ENCODE results near the gene HECW1.

Gene HECW1

DNA sequence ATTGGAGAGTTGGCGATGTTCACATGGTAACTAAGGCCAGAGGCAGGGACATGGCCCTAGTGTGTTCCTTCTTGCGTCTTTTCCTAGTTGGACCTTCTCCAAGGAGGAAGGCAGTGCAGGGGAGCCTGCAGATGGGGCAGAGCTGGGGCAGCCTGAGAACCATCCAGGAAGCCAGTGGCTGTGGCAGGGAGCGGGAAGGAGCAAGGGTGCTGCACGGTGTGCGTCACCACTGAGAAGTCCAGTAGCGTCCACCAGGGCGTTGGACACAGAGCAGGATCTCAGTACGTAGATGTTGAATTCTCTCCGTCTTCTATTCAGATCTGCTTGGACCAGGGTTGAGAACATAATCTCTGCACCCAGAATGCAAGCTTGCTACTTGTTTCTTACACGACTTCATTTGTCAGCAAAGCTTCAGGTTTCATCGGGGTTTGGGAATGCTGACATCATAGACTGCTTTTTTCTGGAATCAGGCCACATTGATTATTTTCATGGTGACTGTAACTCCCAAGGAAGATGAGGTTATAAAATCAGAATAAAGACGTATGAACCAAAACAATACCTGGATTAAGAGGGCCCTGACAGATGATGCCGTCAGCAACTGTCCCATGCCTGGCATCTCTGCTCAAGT is 130.3 kb downstream of the HECW1 start:
- TF ChIP-seq BACH2 (CRISPR knock-in tag; IDR thresholded peaks at IDR 0.05; ENCODE audit: borderline replicate concordance), result no peak
- no peak for TF ChIP-seq PPARA (CRISPR knock-in tag; IDR thresholded peaks at IDR 0.05; ENCODE audit: borderline replicate concordance)
- no peak for TF ChIP-seq ZFP30 (CRISPR knock-in tag; IDR thresholded peaks at IDR 0.05)
- no peak for TF ChIP-seq TOX (CRISPR knock-in tag; IDR thresholded peaks at IDR 0.05; ENCODE audit: borderline replicate concordance)
- TF ChIP-seq SNAI2 (CRISPR knock-in tag; IDR thresholded peaks at IDR 0.05), result no peak
- ATAC-seq, result no peak

DNA sequence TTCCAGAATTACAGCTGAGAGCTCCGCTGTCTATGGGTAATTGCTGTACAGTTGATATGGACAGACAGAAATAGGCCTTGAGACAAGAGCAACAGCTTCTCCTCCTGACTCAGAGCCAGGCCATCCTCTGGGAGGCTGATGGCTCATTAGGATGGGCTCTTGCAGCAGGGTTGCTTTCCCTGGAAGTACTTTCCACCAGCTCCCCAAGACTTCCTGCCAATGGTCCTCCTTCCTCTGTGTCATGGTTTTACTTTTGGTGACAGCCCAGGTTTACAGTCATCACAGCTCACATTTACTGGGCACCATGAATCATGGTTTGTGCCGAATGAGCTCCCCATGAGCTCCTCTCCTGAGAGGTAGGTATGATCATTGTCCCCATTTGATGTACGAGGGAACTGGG is 131.8 kb downstream of the HECW1 start:
- TF ChIP-seq TCF4 (CRISPR knock-in tag; IDR thresholded peaks at IDR 0.05; ENCODE audit: borderline replicate concordance) (no peak), ZC3H10 (CRISPR knock-in tag; IDR thresholded peaks at IDR 0.05) (no peak), ZFP3 (CRISPR knock-in tag; IDR thresholded peaks at IDR 0.05) (no peak), BACH2 (CRISPR knock-in tag; IDR thresholded peaks at IDR 0.05; ENCODE audit: borderline replicate concordance) (no peak), RARB (CRISPR knock-in tag; IDR thresholded peaks at IDR 0.05) (no peak), OSR1 (CRISPR knock-in tag; IDR thresholded peaks at IDR 0.05) (no peak), ISL1 (CRISPR knock-in tag; IDR thresholded peaks at IDR 0.05) (no peak), GLIS3 (CRISPR knock-in tag; IDR thresholded peaks at IDR 0.05) (no peak), ZFP30 (CRISPR knock-in tag; IDR thresholded peaks at IDR 0.05) (no peak), ZNF70 (CRISPR knock-in tag; IDR thresholded peaks at IDR 0.05) (no peak), ESRRG (CRISPR knock-in tag; IDR thresholded peaks at IDR 0.05) (no peak)
- TF ChIP-seq, protein P1, sequence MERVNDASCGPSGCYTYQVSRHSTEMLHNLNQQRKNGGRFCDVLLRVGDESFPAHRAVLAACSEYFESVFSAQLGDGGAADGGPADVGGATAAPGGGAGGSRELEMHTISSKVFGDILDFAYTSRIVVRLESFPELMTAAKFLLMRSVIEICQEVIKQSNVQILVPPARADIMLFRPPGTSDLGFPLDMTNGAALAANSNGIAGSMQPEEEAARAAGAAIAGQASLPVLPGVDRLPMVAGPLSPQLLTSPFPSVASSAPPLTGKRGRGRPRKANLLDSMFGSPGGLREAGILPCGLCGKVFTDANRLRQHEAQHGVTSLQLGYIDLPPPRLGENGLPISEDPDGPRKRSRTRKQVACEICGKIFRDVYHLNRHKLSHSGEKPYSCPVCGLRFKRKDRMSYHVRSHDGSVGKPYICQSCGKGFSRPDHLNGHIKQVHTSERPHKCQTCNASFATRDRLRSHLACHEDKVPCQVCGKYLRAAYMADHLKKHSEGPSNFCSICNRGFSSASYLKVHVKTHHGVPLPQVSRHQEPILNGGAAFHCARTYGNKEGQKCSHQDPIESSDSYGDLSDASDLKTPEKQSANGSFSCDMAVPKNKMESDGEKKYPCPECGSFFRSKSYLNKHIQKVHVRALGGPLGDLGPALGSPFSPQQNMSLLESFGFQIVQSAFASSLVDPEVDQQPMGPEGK (CRISPR knock-in tag; IDR thresholded peaks at IDR 0.05; ENCODE audit: borderline replicate concordance), result no peak
- TF ChIP-seq, protein P2, sequence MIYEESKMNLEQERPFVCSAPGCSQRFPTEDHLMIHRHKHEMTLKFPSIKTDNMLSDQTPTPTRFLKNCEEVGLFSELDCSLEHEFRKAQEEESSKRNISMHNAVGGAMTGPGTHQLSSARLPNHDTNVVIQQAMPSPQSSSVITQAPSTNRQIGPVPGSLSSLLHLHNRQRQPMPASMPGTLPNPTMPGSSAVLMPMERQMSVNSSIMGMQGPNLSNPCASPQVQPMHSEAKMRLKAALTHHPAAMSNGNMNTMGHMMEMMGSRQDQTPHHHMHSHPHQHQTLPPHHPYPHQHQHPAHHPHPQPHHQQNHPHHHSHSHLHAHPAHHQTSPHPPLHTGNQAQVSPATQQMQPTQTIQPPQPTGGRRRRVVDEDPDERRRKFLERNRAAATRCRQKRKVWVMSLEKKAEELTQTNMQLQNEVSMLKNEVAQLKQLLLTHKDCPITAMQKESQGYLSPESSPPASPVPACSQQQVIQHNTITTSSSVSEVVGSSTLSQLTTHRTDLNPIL (CRISPR knock-in tag; IDR thresholded peaks at IDR 0.05; ENCODE audit: low read depth), result no peak
- TF ChIP-seq, protein P3, sequence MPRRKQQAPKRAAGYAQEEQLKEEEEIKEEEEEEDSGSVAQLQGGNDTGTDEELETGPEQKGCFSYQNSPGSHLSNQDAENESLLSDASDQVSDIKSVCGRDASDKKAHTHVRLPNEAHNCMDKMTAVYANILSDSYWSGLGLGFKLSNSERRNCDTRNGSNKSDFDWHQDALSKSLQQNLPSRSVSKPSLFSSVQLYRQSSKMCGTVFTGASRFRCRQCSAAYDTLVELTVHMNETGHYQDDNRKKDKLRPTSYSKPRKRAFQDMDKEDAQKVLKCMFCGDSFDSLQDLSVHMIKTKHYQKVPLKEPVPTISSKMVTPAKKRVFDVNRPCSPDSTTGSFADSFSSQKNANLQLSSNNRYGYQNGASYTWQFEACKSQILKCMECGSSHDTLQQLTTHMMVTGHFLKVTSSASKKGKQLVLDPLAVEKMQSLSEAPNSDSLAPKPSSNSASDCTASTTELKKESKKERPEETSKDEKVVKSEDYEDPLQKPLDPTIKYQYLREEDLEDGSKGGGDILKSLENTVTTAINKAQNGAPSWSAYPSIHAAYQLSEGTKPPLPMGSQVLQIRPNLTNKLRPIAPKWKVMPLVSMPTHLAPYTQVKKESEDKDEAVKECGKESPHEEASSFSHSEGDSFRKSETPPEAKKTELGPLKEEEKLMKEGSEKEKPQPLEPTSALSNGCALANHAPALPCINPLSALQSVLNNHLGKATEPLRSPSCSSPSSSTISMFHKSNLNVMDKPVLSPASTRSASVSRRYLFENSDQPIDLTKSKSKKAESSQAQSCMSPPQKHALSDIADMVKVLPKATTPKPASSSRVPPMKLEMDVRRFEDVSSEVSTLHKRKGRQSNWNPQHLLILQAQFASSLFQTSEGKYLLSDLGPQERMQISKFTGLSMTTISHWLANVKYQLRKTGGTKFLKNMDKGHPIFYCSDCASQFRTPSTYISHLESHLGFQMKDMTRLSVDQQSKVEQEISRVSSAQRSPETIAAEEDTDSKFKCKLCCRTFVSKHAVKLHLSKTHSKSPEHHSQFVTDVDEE (CRISPR knock-in tag; IDR thresholded peaks at IDR 0.05), result no peak
- TF ChIP-seq, protein P4, sequence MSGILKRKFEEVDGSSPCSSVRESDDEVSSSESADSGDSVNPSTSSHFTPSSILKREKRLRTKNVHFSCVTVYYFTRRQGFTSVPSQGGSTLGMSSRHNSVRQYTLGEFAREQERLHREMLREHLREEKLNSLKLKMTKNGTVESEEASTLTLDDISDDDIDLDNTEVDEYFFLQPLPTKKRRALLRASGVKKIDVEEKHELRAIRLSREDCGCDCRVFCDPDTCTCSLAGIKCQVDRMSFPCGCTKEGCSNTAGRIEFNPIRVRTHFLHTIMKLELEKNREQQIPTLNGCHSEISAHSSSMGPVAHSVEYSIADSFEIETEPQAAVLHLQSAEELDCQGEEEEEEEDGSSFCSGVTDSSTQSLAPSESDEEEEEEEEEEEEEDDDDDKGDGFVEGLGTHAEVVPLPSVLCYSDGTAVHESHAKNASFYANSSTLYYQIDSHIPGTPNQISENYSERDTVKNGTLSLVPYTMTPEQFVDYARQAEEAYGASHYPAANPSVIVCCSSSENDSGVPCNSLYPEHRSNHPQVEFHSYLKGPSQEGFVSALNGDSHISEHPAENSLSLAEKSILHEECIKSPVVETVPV (CRISPR knock-in tag; IDR thresholded peaks at IDR 0.05), result no peak
- TF ChIP-seq, protein P5, sequence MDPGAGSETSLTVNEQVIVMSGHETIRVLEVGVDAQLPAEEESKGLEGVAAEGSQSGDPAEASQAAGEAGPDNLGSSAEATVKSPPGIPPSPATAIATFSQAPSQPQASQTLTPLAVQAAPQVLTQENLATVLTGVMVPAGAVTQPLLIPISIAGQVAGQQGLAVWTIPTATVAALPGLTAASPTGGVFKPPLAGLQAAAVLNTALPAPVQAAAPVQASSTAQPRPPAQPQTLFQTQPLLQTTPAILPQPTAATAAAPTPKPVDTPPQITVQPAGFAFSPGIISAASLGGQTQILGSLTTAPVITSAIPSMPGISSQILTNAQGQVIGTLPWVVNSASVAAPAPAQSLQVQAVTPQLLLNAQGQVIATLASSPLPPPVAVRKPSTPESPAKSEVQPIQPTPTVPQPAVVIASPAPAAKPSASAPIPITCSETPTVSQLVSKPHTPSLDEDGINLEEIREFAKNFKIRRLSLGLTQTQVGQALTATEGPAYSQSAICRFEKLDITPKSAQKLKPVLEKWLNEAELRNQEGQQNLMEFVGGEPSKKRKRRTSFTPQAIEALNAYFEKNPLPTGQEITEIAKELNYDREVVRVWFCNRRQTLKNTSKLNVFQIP (CRISPR knock-in tag; IDR thresholded peaks at IDR 0.05; ENCODE audit: borderline replicate concordance, low read depth), result no peak
- no peak for ATAC-seq

DNA sequence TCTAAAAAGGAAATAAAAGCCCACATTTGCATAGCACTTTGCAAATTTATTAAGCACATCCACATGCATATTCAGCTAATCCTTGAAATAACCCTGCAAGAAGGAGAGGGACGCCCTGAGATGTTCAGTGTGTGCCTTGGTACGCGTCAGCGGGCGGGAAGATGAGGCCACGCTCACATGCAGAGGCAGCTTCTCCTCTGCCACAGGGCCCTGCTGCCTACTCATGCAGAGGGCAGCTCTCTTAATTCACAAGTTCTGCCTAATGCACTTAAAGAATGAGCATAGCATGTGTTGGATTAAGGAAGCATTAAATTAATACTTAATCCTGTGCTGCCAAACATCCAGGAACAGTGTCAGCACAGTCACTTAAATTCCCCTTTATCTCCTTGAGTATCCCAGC is 132.3 kb downstream of the HECW1 start:
- ATAC-seq, result no peak
- TF ChIP-seq, protein P3 (CRISPR knock-in tag; IDR thresholded peaks at IDR 0.05), result no peak
- TF ChIP-seq PPARA (CRISPR knock-in tag; IDR thresholded peaks at IDR 0.05; ENCODE audit: borderline replicate concordance) (no peak), OSR1 (CRISPR knock-in tag; IDR thresholded peaks at IDR 0.05) (no peak), ZC3H10 (CRISPR knock-in tag; IDR thresholded peaks at IDR 0.05) (no peak), BACH2 (CRISPR knock-in tag; IDR thresholded peaks at IDR 0.05; ENCODE audit: borderline replicate concordance) (no peak), ESRRG (CRISPR knock-in tag; IDR thresholded peaks at IDR 0.05) (no peak), ZFP3 (CRISPR knock-in tag; IDR thresholded peaks at IDR 0.05) (no peak), ZNF565 (CRISPR knock-in tag; conservative IDR thresholded peaks at IDR 0.05; ENCODE audit: low read depth) (no peak)
- TF ChIP-seq, protein P1 (CRISPR knock-in tag; IDR thresholded peaks at IDR 0.05; ENCODE audit: borderline replicate concordance), result no peak
- TF ChIP-seq, protein P2 (CRISPR knock-in tag; IDR thresholded peaks at IDR 0.05; ENCODE audit: low read depth), result no peak

Measured in SK-N-SH treated with all-trans-retinoic acid at 6 μM for 48 hours (cell line).